Measurements from ENCODE around the gene GRIN3B. TPM values are rescaled to one million over a fixed set of nuclear protein-coding genes. Genes with fewer than 3 reads are reported as not detected.

Gene GRIN3B
- total RNA-seq, 1 experiment from 2014 or later, result 0.11 TPM

DNA sequence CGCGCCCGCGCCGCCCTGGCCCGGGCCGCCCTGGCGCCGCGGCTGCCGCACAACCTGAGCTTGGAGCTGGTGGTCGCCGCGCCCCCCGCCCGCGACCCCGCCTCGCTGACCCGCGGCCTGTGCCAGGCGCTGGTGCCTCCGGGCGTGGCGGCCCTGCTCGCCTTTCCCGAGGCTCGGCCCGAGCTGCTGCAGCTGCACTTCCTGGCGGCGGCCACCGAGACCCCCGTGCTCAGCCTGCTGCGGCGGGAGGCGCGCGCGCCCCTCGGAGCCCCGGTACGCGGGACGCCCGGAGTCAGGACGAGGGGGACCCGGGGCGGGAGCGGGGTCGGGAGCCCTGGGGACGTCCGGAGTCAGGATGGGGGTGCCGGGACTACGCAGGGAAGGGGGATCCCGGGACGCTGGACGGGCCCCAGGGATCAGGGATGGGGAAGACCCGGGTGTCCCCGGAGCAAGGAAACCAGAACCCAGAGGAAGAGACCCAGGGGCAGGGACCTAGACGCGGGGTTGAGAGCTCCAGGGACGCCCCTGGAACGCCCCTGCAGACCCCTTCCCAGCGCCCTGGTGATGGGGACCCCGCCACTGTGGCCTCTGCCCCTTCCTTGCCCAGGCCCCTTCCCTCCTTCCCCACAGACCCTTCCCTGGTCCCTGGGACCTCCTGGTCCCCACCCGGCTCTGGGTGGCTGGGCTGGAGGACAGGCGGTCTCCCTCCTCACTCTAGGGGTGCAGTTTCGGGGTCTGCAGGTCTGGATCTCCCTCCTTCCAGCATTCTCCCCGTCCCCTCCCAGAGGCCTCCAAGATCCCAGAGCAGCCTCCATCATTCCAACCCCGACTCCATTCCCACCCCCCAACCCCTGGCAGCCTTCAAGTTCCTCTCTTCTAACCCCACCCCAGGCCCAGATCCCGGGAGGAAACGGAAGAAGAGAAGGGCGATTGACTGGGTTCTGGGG, 645 bp downstream of the GRIN3B start:
- Histone ChIP-seq H3K4me1 (replicated peaks; ENCODE audit: insufficient read depth) (peaks cover 10% of the 10 kb centered on the region), H3K36me3 (ENCODE audit: low read depth) (no peaks in the 10 kb centered on the region), H2AFZ (no peak overlapping the region), H3K9me3 (ENCODE audit: insufficient read depth, low read depth) (no peaks in the 10 kb centered on the region), H3K4me2 (peak overlapping the region; percentile 47; the same call in 1 of the 2 replicates), H3K9me2 (ENCODE audit: insufficient read depth) (no peaks in the 10 kb centered on the region), H3K79me2 (ENCODE audit: low read depth) (no peaks in the 10 kb centered on the region), H3K27ac (no peak overlapping the region), H3K27me3 (ENCODE audit: insufficient read depth, low read depth) (peaks cover 34% of the 10 kb centered on the region), H3F3A (ENCODE audit: insufficient read depth, low read depth) (peaks cover 22% of the 10 kb centered on the region; the same call in 1 of the 2 replicates), H4K20me1 (ENCODE audit: insufficient read depth) (peaks cover 1% of the 10 kb centered on the region; the same call in 1 of the 2 replicates), H3K4me3 (no peak overlapping the region)
- ChIA-PET POLR2A (ENCODE audit: unreplicated experiment) (no interaction called here), CTCF (interaction anchor here (0.5 to 1.0 kb wide), 2 partner anchors 16 to 117 kb away, joined by 4 to 5 read pairs; no protein-coding TSS in a partner anchor)
- DNase-seq, result no peak
- BruUV-seq (replicated peaks), result no TSS peak
- TF ChIP-seq, protein P1, sequence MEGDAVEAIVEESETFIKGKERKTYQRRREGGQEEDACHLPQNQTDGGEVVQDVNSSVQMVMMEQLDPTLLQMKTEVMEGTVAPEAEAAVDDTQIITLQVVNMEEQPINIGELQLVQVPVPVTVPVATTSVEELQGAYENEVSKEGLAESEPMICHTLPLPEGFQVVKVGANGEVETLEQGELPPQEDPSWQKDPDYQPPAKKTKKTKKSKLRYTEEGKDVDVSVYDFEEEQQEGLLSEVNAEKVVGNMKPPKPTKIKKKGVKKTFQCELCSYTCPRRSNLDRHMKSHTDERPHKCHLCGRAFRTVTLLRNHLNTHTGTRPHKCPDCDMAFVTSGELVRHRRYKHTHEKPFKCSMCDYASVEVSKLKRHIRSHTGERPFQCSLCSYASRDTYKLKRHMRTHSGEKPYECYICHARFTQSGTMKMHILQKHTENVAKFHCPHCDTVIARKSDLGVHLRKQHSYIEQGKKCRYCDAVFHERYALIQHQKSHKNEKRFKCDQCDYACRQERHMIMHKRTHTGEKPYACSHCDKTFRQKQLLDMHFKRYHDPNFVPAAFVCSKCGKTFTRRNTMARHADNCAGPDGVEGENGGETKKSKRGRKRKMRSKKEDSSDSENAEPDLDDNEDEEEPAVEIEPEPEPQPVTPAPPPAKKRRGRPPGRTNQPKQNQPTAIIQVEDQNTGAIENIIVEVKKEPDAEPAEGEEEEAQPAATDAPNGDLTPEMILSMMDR (conservative IDR thresholded peaks at IDR 0.05), result no peak
- no peak for TF ChIP-seq EZH2 (IDR thresholded peaks at IDR 0.05; ENCODE audit: low read depth)
- intact Hi-C loops (cut with micrococcal nuclease; ENCODE audit: unreplicated experiment), result loop anchor here (1.0 kb wide), 1 partner anchor 80 kb away; no protein-coding TSS in a partner anchor

DNA sequence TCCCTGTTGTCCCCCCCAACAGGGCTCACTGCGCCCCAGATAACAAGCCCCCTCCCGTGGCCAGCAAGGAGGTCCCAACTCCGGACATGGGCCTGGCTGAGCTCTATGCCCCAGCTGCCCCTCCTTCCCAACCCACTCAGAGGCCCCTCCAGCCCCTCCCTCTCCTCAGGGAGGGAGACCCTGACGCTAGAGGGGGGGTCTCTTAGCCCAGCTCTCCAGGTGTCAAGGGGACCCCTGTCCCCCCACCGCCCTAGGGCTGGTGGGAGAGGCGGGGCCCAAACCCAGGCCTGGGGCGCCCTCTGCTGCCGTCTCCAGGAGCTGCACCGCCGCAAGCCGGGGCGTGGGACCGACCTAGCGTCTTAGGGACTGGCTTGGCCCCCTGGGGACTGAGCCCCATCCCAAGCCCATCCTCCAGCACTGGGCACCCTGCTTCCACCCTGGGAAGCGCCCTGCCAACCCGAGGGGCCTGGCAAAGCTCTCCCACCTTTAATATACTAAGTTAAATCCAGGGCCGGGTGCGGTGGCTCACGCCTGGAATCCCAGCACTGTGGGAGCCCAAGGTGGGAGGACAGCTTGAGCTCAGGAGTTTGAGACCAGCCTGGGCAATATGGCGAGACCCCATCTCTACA, 1.4 kb downstream of the GRIN3B start:
- Histone ChIP-seq H3K4me2 (0 out of 2 replicates have a peak overlapping the region, but pooled peaks have one; percentile 13), H3K9me2 (ENCODE audit: insufficient read depth) (no peaks in the 10 kb centered on the region), H3K4me3 (no peak overlapping the region), H3K4me1 (replicated peaks; ENCODE audit: insufficient read depth) (peaks cover 2% of the 10 kb centered on the region), H2AFZ (no peak overlapping the region), H4K20me1 (ENCODE audit: insufficient read depth) (no peaks in the 10 kb centered on the region; the same call in 1 of the 2 replicates), H3F3A (ENCODE audit: insufficient read depth, low read depth) (peaks cover 23% of the 10 kb centered on the region; the same call in 1 of the 2 replicates), H3K36me3 (ENCODE audit: low read depth) (no peaks in the 10 kb centered on the region), H3K9me3 (ENCODE audit: insufficient read depth, low read depth) (no peaks in the 10 kb centered on the region), H3K27me3 (ENCODE audit: insufficient read depth, low read depth) (peaks cover 34% of the 10 kb centered on the region), H3K79me2 (ENCODE audit: low read depth) (no peaks in the 10 kb centered on the region), H3K27ac (no peak overlapping the region)
- ChIA-PET CTCF (interaction anchor here (0.5 to 1.0 kb wide), 3 partner anchors 15 to 202 kb away, joined by 4 to 6 read pairs (median 5); no protein-coding TSS in a partner anchor), POLR2A (ENCODE audit: unreplicated experiment) (no interaction called here)
- peak in 1 of 2 experiments; percentile 59 for DNase-seq
- no TSS peak for BruUV-seq (replicated peaks)
- TF ChIP-seq, protein P1 (conservative IDR thresholded peaks at IDR 0.05), result peak; percentile 94
- no peak for TF ChIP-seq EZH2 (IDR thresholded peaks at IDR 0.05; ENCODE audit: low read depth)
- intact Hi-C loops (cut with micrococcal nuclease; ENCODE audit: unreplicated experiment), result loop anchor here (1.0 kb wide), 1 partner anchor 80 kb away; no protein-coding TSS in a partner anchor

DNA sequence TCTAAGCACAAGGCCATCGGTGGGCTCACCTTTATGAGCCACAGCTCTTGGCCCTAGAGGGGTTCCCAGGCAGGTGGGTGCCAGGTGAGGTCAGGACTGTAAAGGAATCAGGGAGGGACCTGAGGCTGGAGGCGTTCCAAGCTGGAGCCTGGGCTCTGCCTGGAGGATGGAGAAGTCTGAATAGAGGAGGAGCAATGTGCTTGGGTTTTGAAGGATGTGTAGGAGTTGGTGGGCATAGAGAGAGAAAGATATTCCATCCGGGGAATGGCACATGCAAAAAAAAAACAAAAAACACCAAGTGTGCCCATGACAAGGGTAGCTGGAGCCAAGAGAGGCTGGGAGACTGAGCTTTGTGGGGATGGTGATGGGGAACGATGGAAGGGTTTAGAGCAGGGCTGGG, 2.4 kb downstream of the GRIN3B start:
- H4K20me1 ChIP-seq (ENCODE audit: insufficient read depth), result no peaks in the 10 kb centered on the region; the same call in 1 of the 2 replicates
- no peak overlapping the region for H2AFZ ChIP-seq
- no peaks in the 10 kb centered on the region for H3K9me3 ChIP-seq (ENCODE audit: insufficient read depth, low read depth)
- H3K36me3 ChIP-seq (ENCODE audit: low read depth), result no peaks in the 10 kb centered on the region
- POLR2A ChIA-PET (ENCODE audit: unreplicated experiment), result interaction anchor here (0.5 kb wide), 1 partner anchor 26 kb away, joined by 3 read pairs; no protein-coding TSS in a partner anchor
- H3F3A ChIP-seq (ENCODE audit: insufficient read depth, low read depth), result peaks cover 21% of the 10 kb centered on the region; the same call in 1 of the 2 replicates
- H3K9me2 ChIP-seq (ENCODE audit: insufficient read depth), result no peaks in the 10 kb centered on the region
- BruUV-seq (replicated peaks), result no TSS peak
- no peak overlapping the region for H3K4me2 ChIP-seq
- intact Hi-C loops (cut with micrococcal nuclease; ENCODE audit: unreplicated experiment), result no loop called here
- H3K27ac ChIP-seq, result no peak overlapping the region
- no peaks in the 10 kb centered on the region for H3K79me2 ChIP-seq (ENCODE audit: low read depth)
- H3K27me3 ChIP-seq (ENCODE audit: insufficient read depth, low read depth), result peaks cover 28% of the 10 kb centered on the region
- no peak for DNase-seq
- CTCF ChIA-PET, result interaction anchor here (0.7 kb wide), 1 partner anchor 10 kb away, joined by 11 read pairs; no protein-coding TSS in a partner anchor
- TF ChIP-seq EZH2 (IDR thresholded peaks at IDR 0.05; ENCODE audit: low read depth), result no peak
- TF ChIP-seq, protein P1 (conservative IDR thresholded peaks at IDR 0.05), result no peak
- H3K4me1 ChIP-seq (replicated peaks; ENCODE audit: insufficient read depth), result no peaks in the 10 kb centered on the region
- no peak overlapping the region for H3K4me3 ChIP-seq

Data from PC-9 (cell line).